Heart left ventricle (tissue), 16 donors: ENCODE results near the gene GALNT10. TPM values are rescaled to one million over a fixed set of nuclear protein-coding genes. Genes with fewer than 3 reads are reported as not detected.

Source experiments
- ATAC-seq, 4 donors: fragments of 200-7000 bp; cut with Tn5 transposase; one replicate each; pipeline ENCODE4 v1.9.1; 2020 to 2022; ENCODE audit warnings: moderate library complexity in 4 of 4, mild to moderate bottlenecking in 3 of 4, moderate number of reproducible peaks in 1 of 4
- DNase-seq, 5 donors: peaks; one replicate each; pipeline ENCODE4 v3.0.0-alpha.2; 2020
- H3K27ac ChIP-seq, 12 donors: fragments of 200-600 bp; sonication (generic) in 4 of 12; one replicate each; pipeline versions ENCODE4 v1.5.0 to v1.8.0; 2016 to 2022; ENCODE audit warnings: mild to moderate bottlenecking in 2 of 12
- H3K27me3 ChIP-seq, 9 donors: fragments of 200-600 bp; sonication (generic) in 2 of 9; one replicate each; pipeline versions ENCODE4 v1.5.1 to v1.8.0; 2016 to 2022; ENCODE audit warnings: mild to moderate bottlenecking in 3 of 9
- H3K36me3 ChIP-seq, 9 donors: fragments of 200-600 bp; sonication (generic) in 2 of 9; one replicate each; pipeline versions ENCODE4 v1.5.0 to v1.8.0; 2018 to 2022; ENCODE audit warnings: mild to moderate bottlenecking in 2 of 9
- H3K4me1 ChIP-seq, 12 donors: fragments of 200-600 bp; sonication (generic) in 4 of 12; one replicate each; pipeline versions ENCODE4 v1.5.0 to v1.8.0; 2016 to 2022; ENCODE audit warnings: mild to moderate bottlenecking in 3 of 12
- H3K4me3 ChIP-seq, 12 donors: fragments of 200-600 bp; sonication (generic) in 4 of 12; one replicate each; pipeline versions ENCODE4 v1.5.0 to v1.8.0; 2017 to 2022; ENCODE audit warnings: mild to moderate bottlenecking in 9 of 12, moderate library complexity in 4 of 12
- H3K9me3 ChIP-seq, 12 donors: fragments of 200-600 bp; sonication (generic) in 4 of 12; one replicate each; pipeline versions ENCODE4 v1.5.0 to v1.8.0; 2016 to 2022; ENCODE audit warnings: mild to moderate bottlenecking in 1 of 12
- POLR2A ChIP-seq, 2 donors: fragments of 450-650 bp; IDR thresholded peaks; one replicate each; pipeline ENCODE4 v1.6.1; 2017; ENCODE audit warnings: antibody characterized with exemption in 2 of 2, mild to moderate bottlenecking in 2 of 2, moderate library complexity in 2 of 2
- WGBS, 4 donors: extraction: QIAGEN DNeasy Blood & Tissue Kit in 2 of 4; methylation state at CpG; one replicate each; pipeline versions ENCODE4 v1.1.5 to v1.1.7; 2013 to 2018; 5-methylcytosine and 5-hydroxymethylcytosine counted together
- intact Hi-C, 10 donors: fragments of 100-400 bp; cut with DNase I; formaldehyde crosslinking; loops; one replicate each; pipeline versions ENCODE4 v1.11.1 to v1.14.2; 2022
- polyA plus RNA-seq, 2 donors: library from polyadenylated mRNA; stranded (reverse); fragments of 200-250 nt; gene quantifications; one replicate each; pipeline ENCODE4 v1.2.3, GENCODE V29; 2013
- total RNA-seq, 9 donors: library from RNA; depleted of rRNA in 2 of 9; stranded (reverse); fragments of >200 nt in 2 of 9; fragmentation: NEBNext Ultra II Directional in 3 of 9; extraction: Animal tissue kit (Norgen Biotek cat#: 25700) in 3 of 9; gene quantifications; one replicate each; pipeline versions ENCODE4 v1.1.0 to v1.2.4, GENCODE V29; 2016 to 2023
- TF ChIP-seq, protein P1 (sequence below), 12 donors: fragments of 200-600 bp; sonication (generic) in 4 of 12; IDR thresholded peaks; one replicate each; pipeline versions ENCODE4 v1.5.0 to v1.8.0; 2018 to 2022; ENCODE audit warnings: antibody characterized with exemption in 12 of 12, mild to moderate bottlenecking in 5 of 12
- donor health status: ischemic (EF 13 %, LVEDD 7.1; RV severe dilation, severe dysfunction).
- donor health status: healthy with polysubstance abuse.
- donor health status: DM: no; HTN: yes; CAD: no.
- donor health status: DM: no; HTN: no; CAD: no.
- donor health status: ischemic (EF 25% LVEDD 6.9; RV normal size, moderate dysfunction).
- donor health status: ischemic (EF 25% LVEDD 5.7; RV mildly dilated, moderate dysfunction).
- donor health status: healthy.
- donor health status: DM: yes; HTN: yes; CAD: no.
- donor health status: ischemic (EF 35%, LVEDD 5.7; RV mildly dilated, moderate dysfunction).
- donor health status: nonischemic (EF 11% LVEDD 7.7; RV severe dilation, severe dysfunction).
- donor health status: DM: yes; HTN: yes; CAD: no.
- donor health status: PGD.
- donor health status: ischemic (EF 29% LVEDD 5.4; RV normal size, mild dysfunction).
- donor health status: nonischemic (EF 23%, LVEDD 6.1; RV moderate dilation, normal function).

GALNT10 gene
- total and polyA plus RNA-seq, 11 donors, result 2.7 to 20.7 (median 14.4) TPM

GRCh38 chr5:154271466-154271865 is 80.9 kb downstream of the GALNT10 start:
- no peak overlapping the region for H3K4me3 ChIP-seq
- peaks cover 0 to 46% (median 14%) of the 10 kb centered on the region in 12 donors for H3K4me1 ChIP-seq
- no peaks in the 10 kb centered on the region for H3K36me3 ChIP-seq
- TF ChIP-seq, protein P1, sequence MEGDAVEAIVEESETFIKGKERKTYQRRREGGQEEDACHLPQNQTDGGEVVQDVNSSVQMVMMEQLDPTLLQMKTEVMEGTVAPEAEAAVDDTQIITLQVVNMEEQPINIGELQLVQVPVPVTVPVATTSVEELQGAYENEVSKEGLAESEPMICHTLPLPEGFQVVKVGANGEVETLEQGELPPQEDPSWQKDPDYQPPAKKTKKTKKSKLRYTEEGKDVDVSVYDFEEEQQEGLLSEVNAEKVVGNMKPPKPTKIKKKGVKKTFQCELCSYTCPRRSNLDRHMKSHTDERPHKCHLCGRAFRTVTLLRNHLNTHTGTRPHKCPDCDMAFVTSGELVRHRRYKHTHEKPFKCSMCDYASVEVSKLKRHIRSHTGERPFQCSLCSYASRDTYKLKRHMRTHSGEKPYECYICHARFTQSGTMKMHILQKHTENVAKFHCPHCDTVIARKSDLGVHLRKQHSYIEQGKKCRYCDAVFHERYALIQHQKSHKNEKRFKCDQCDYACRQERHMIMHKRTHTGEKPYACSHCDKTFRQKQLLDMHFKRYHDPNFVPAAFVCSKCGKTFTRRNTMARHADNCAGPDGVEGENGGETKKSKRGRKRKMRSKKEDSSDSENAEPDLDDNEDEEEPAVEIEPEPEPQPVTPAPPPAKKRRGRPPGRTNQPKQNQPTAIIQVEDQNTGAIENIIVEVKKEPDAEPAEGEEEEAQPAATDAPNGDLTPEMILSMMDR (IDR thresholded peaks at IDR 0.05), result no peak
- TF ChIP-seq POLR2A (IDR thresholded peaks at IDR 0.05), result no peak
- WGBS, 4 donors, result 85 to 96% (median 90%) methylated on average over 1 of the region's 1 CpG
- intact Hi-C loops, result loop anchor here in 1 of 10 donors (10.0 kb wide), 1 partner anchor 103 kb away; no protein-coding TSS in a partner anchor
- H3K27me3 ChIP-seq, result no peaks in the 10 kb centered on the region
- no peaks in the 10 kb centered on the region for H3K9me3 ChIP-seq
- DNase-seq, result no peak
- no peak for ATAC-seq
- H3K27ac ChIP-seq, result no peak overlapping the region

GRCh38 chr5:154271936-154272514 is 81.5 kb downstream of the GALNT10 start:
- DNase-seq, result no peak
- Histone ChIP-seq H3K27me3 (no peaks in the 10 kb centered on the region), H3K27ac (peak overlapping the region in 5 of 12 donors; percentile 7 to 74 (median 28)), H3K4me1 (peaks cover 0 to 52% (median 14%) of the 10 kb centered on the region in 12 donors), H3K9me3 (no peaks in the 10 kb centered on the region), H3K36me3 (no peaks in the 10 kb centered on the region), H3K4me3 (no peak overlapping the region)
- WGBS, 4 donors, result 91 to 95% (median 94%) methylated on average over 6 of the region's 6 CpGs
- intact Hi-C loops, result loop anchor here in 1 of 10 donors (10.0 kb wide), 1 partner anchor 103 kb away; no protein-coding TSS in a partner anchor
- no peak for TF ChIP-seq POLR2A (IDR thresholded peaks at IDR 0.05)
- TF ChIP-seq, protein P1 (IDR thresholded peaks at IDR 0.05), result no peak
- no peak for ATAC-seq

DNA sequence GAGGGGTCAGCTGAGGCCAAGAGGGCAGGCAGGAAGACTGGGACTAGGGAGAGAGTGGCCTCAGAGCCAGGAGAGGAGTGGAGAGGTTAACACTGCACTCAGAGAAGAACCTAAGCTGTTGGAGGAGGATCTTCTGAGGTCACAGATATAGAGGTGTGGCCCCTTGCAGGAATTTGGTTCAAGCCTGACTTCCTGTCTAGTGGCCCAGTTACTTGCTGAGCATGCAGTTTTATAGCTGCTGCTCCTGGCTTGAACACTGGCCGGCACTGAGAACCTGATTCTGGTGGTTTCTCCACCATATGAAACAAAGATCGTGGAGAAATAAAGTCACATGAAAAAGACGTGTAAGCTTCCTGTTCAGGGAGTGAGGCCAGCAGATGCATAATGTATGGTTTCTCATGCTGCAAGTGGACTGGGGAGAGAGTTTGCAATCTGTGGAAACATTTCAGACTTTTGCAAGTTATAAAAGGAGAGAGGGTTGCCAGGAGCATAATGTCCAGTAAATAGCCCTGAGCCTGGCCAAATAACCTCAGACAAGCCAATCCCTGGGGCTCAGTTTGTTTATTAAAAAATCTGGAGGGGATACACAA is 82.6 kb downstream of the GALNT10 start:
- Histone ChIP-seq H3K4me1 (peaks cover 0 to 63% (median 15%) of the 10 kb centered on the region in 12 donors), H3K27me3 (no peaks in the 10 kb centered on the region), H3K27ac (peak overlapping the region in 9 of 12 donors; percentile 7 to 74 (median 35)), H3K36me3 (no peaks in the 10 kb centered on the region), H3K9me3 (no peaks in the 10 kb centered on the region), H3K4me3 (no peak overlapping the region)
- WGBS, 4 donors, result 27 to 46% (median 36%) methylated on average over 3 of the region's 3 CpGs
- ATAC-seq (peak; percentile 66 to 78 (median 68)), DNase-seq (peak in 3 of 5 donors; percentile 29 to 55 (median 29))
- peak in 1 of 2 donors; percentile 10 for TF ChIP-seq POLR2A (IDR thresholded peaks at IDR 0.05)
- TF ChIP-seq, protein P1 (IDR thresholded peaks at IDR 0.05), result no peak
- intact Hi-C loops, result loop anchor here in 1 of 10 donors (10.0 kb wide), 1 partner anchor 102 kb away; no protein-coding TSS in a partner anchor
